HepG2 (cell line): ENCODE results near the gene ANAPC2. TPM values are rescaled to one million over a fixed set of nuclear protein-coding genes. Genes with fewer than 3 reads are reported as not detected.

Experiments
- ATAC-seq: fragments of 200-7000 bp; cut with Tn5 transposase; 3 replicates; pipeline ENCODE4 v1.9.1; 2020; ENCODE audit warnings: mild to moderate bottlenecking, moderate library complexity
- BruUV-seq: library from RNA; stranded (reverse); fragments of 400-500 nt; replicated peaks from 2 replicates; lab custom pipeline; 2021; lab: Mats Ljungman, UMichigan
- CTCF ChIA-PET: fragments of 300-600 bp; formaldehyde crosslinking; extraction: SDS; loops from one replicate; lab custom pipeline; 2021; ENCODE audit warnings: low total read pairs, inconsistent platforms, low intra/inter-chr PET ratio; lab: Yijun Ruan, JAX
- POLR2A ChIA-PET: fragments of 350-600 bp; sonication (Branson Sonifier 250); formaldehyde crosslinking; loops from one replicate; lab custom pipeline; 2020; ENCODE audit warnings: antibody characterized with exemption, inconsistent platforms; lab: Yijun Ruan, JAX
- DNase-seq: peaks from one replicate; pipeline ENCODE4 v3.0.0-alpha.2; 2015; ENCODE audit warnings: low spot score
- FAIRE-seq: peaks from 3 replicates; lab custom pipeline; 2011; peaks lifted over from hg19 to GRCh38; lab: Jason Lieb, UNC
- H2AFZ ChIP-seq: one replicate; pipeline ENCODE4 v1.6.1; 2011; ENCODE audit warnings: low read length, inconsistent platforms
- H3K27ac ChIP-seq: fragments of 300-600 bp; 3 replicates; pipeline ENCODE4 v1.8.0; 2011; ENCODE audit warnings: mixed run types, mild to moderate bottlenecking, mixed read lengths, low read length, inconsistent platforms; ENCODE audit not compliant: insufficient read depth; ENCODE audit errors: extremely low read length
- H3K27me3 ChIP-seq, 2 experiments: fragments of 200-600 bp in 1 of 2; 2 replicates in 1 of 2; 3 replicates in 1 of 2; pipeline versions ENCODE4 v1.6.0 to v1.8.0; 2011; ENCODE audit warnings: low read length in 2 of 2, mild to moderate bottlenecking in 2 of 2, moderate library complexity in 2 of 2, inconsistent platforms in 1 of 2; ENCODE audit not compliant: insufficient read depth in 2 of 2, control insufficient read depth in 1 of 2
- H3K36me3 ChIP-seq, 2 experiments: fragments of 200-600 bp in 1 of 2; replicated peaks in 1 of 2; 2 replicates in 1 of 2; 3 replicates in 1 of 2; pipeline versions ENCODE4 v1.5.1 to v1.8.0; 2011; ENCODE audit warnings: low read length in 2 of 2, inconsistent platforms in 1 of 2; ENCODE audit not compliant: insufficient read depth in 2 of 2, control insufficient read depth in 1 of 2
- H3K4me1 ChIP-seq: 2 replicates; pipeline ENCODE4 v1.5.1; 2012; ENCODE audit warnings: low read length, inconsistent platforms; ENCODE audit not compliant: insufficient read depth
- H3K4me2 ChIP-seq: 2 replicates; pipeline ENCODE4 v1.6.0; 2011; ENCODE audit warnings: low read depth, low read length, inconsistent platforms
- H3K4me3 ChIP-seq, 3 experiments: fragments of 200-600 bp in 1 of 3; sonication (generic), shearing (Covaris generic) in 1 of 3; replicated peaks in 1 of 3; 2 replicates each; pipeline ENCODE4 v1.5.1; 2011 to 2016; ENCODE audit warnings: low read length in 3 of 3, inconsistent platforms in 2 of 3, low read depth in 2 of 3, mild to moderate bottlenecking in 2 of 3, control low read depth in 1 of 3, mixed read lengths in 1 of 3; ENCODE audit not compliant: insufficient read depth in 1 of 3
- H3K79me2 ChIP-seq: one replicate; pipeline ENCODE4 v1.6.1; 2011; ENCODE audit warnings: low read length, inconsistent platforms; ENCODE audit not compliant: insufficient read depth
- H3K9ac ChIP-seq: 2 replicates; pipeline ENCODE4 v1.6.0; 2011; ENCODE audit warnings: mild to moderate bottlenecking, low read depth, low read length, inconsistent platforms; ENCODE audit not compliant: insufficient read depth
- H3K9me3 ChIP-seq: 2 replicates; pipeline ENCODE4 v1.5.1; 2012; ENCODE audit warnings: mild to moderate bottlenecking, low read length
- H4K20me1 ChIP-seq: 2 replicates; pipeline ENCODE4 v1.6.0; 2011; ENCODE audit warnings: inconsistent platforms, mild to moderate bottlenecking, low read length, moderate library complexity; ENCODE audit not compliant: insufficient read depth
- E2F2 ChIP-seq: sonication (generic); formaldehyde crosslinking; IDR thresholded peaks from 2 replicates; pipeline ENCODE4 v1.4.0; 2020; ENCODE audit warnings: missing genetic modification reagents, borderline replicate concordance
- IRF2 ChIP-seq: IDR thresholded peaks from 2 replicates; pipeline ENCODE4 v1.6.1; 2018; ENCODE audit warnings: missing genetic modification reagents, missing compliant biosample characterization
- SNRNP70 ChIP-seq: fragments of 200-400 bp; formaldehyde crosslinking; IDR thresholded peaks from 2 replicates; pipeline ENCODE4 v1.6.1; 2017; ENCODE audit warnings: mild to moderate bottlenecking, low read depth, low read length, moderate library complexity
- ZGPAT ChIP-seq: IDR thresholded peaks from 2 replicates; pipeline ENCODE4 v1.6.1; 2016; ENCODE audit warnings: mild to moderate bottlenecking
- ZNF615 ChIP-seq: sonication (generic); formaldehyde crosslinking; IDR thresholded peaks from 2 replicates; pipeline ENCODE4 v1.5.0; 2020; ENCODE audit warnings: mild to moderate bottlenecking, missing genetic modification reagents, borderline replicate concordance
- ZNF660 ChIP-seq: sonication (generic); formaldehyde crosslinking; IDR thresholded peaks from 2 replicates; pipeline ENCODE4 v1.5.1; 2020; ENCODE audit warnings: mild to moderate bottlenecking, low read depth, missing genetic modification reagents, borderline replicate concordance
- WGBS: methylation state at CpG from one replicate; pipeline ENCODE4 v1.1.6; 2017; ENCODE audit warnings: low lambda C conversion rate; 5-methylcytosine and 5-hydroxymethylcytosine counted together
- in situ Hi-C: cut with HindIII; loops from 2 replicates; pipeline ENCODE4 v1.10.0; 2017; ENCODE audit warnings: low pct_unique_long_range_greater_than_20kb; ENCODE audit not compliant: extremely low pct_ligation_motif_present
- intact Hi-C: fragments of 100-400 bp; cut with micrococcal nuclease; formaldehyde crosslinking; loops from one replicate; pipeline ENCODE4 v1.10.0; 2022; ENCODE audit not compliant: unreplicated experiment
- polyA plus RNA-seq, 8 experiments: library from polyadenylated mRNA; depleted of rRNA in 3 of 8; stranded (reverse) in 7 of 8; unstranded in 1 of 8; fragments of >200 nt; fragmentation: Illumina TruSeq in 4 of 8; extraction: Trizol in 4 of 8; gene quantifications; 2 replicates each; pipeline versions ENCODE4 v1.2.1 to v1.2.3, GENCODE V29; 2011 to 2016; ENCODE audit warnings: low read depth in 4 of 8, missing spikeins in 1 of 8, mixed read lengths in 1 of 8; ENCODE audit not compliant: insufficient read depth in 1 of 8
- total RNA-seq, 5 experiments: library from RNA; depleted of rRNA; stranded (reverse); fragments of >200 nt; fragmentation: Illumina TruSeq; extraction: Trizol; gene quantifications; 2 replicates each; pipeline ENCODE4 v1.2.3, GENCODE V29; 2016; ENCODE audit warnings: low read depth in 1 of 5

ANAPC2 gene
- total and polyA plus RNA-seq, 2 of the 13 experiments (the other 11 are each of a cell fraction or from before 2014, with no cell fraction given): 12.3 to 15.4 TPM

- no peaks in the 10 kb centered on the region for H3K79me2 ChIP-seq
These were observed 7.9 kb downstream of the ANAPC2 start for GRCh38 chr9:137180491-137180890.

More at GRCh38 chr9:137180491-137180890, 7.9 kb downstream of the ANAPC2 start:
- 100% methylated on average over 8 of the region's 20 CpGs for WGBS
- in situ Hi-C loops: no loop called here
- Histone ChIP-seq H3K9ac (no peak overlapping the region), H3K27ac (no peak overlapping the region), H4K20me1 (no peaks in the 10 kb centered on the region), H3K36me3 (peaks cover 24 to 30% of the 10 kb centered on the region in 2 experiments; a peak in 4 of 5 replicates), H3K4me2 (no peak overlapping the region), H3K9me3 (no peaks in the 10 kb centered on the region), H3K27me3 (no peaks in the 10 kb centered on the region), H3K4me3 (no peak overlapping the region), H2AFZ (no peak overlapping the region), H3K4me1 (no peaks in the 10 kb centered on the region)
- TF ChIP-seq E2F2 (no peak), ZNF615 (no peak), ZNF660 (no peak), SNRNP70 (no peak), IRF2 (no peak), ZGPAT (no peak)
- no peak for ATAC-seq
- DNase-seq: no peak
- no peak for FAIRE-seq
- BruUV-seq: no TSS peak
- ChIA-PET CTCF (no interaction called here), POLR2A (no interaction called here)
- intact Hi-C loops: no loop called here
